Psoas muscle (tissue), 8 donors: ENCODE measurements around the gene RNF175. TPM values are rescaled to one million over a fixed set of nuclear protein-coding genes. Genes with fewer than 3 reads are reported as not detected.

Source experiments
- ATAC-seq, 4 donors: fragments of 200-7000 bp; cut with Tn5 transposase; one replicate each; pipeline ENCODE4 v1.9.1; 2020; ENCODE audit warnings: moderate library complexity in 3 of 4, mild to moderate bottlenecking in 2 of 4
- DNase-seq, 2 donors: peaks; one replicate each; pipeline ENCODE4 v3.0.0-alpha.2; 2020
- H3K27ac ChIP-seq: fragments of 200-600 bp; one replicate; pipeline ENCODE4 v1.8.0; 2022
- H3K27me3 ChIP-seq, 3 donors: fragments of 200-600 bp in 1 of 3; one replicate each; pipeline versions ENCODE4 v1.6.1 to v1.8.0; 2013 to 2022; ENCODE audit warnings: low read length in 2 of 3, mild to moderate bottlenecking in 2 of 3, moderate library complexity in 1 of 3; ENCODE audit not compliant: insufficient read depth in 3 of 3
- H3K36me3 ChIP-seq, 2 donors: fragments of 200-600 bp in 1 of 2; one replicate each; pipeline versions ENCODE4 v1.6.1 to v1.8.0; 2013 to 2022; ENCODE audit warnings: low read depth in 1 of 2, mild to moderate bottlenecking in 1 of 2, moderate library complexity in 1 of 2; ENCODE audit not compliant: insufficient read depth in 1 of 2
- H3K4me1 ChIP-seq: fragments of 200-600 bp; one replicate; pipeline ENCODE4 v1.8.0; 2022
- H3K4me3 ChIP-seq: fragments of 200-600 bp; one replicate; pipeline ENCODE4 v1.8.0; 2022; ENCODE audit warnings: mild to moderate bottlenecking
- H3K9me3 ChIP-seq: fragments of 200-600 bp; one replicate; pipeline ENCODE4 v1.8.0; 2022
- CTCF ChIP-seq: fragments of 200-600 bp; IDR thresholded peaks from one replicate; pipeline ENCODE4 v1.8.0; 2022; ENCODE audit warnings: antibody characterized with exemption
- WGBS, 3 donors: extraction: QIAGEN DNeasy Blood & Tissue Kit; methylation state at CpG; one replicate each; pipeline versions ENCODE4 v1.1.6 to v1.1.7; 2013; 5-methylcytosine and 5-hydroxymethylcytosine counted together
- intact Hi-C, 2 donors: fragments of 100-400 bp; cut with DNase I; formaldehyde crosslinking; loops; one replicate each; pipeline versions ENCODE4 v1.11.0 to v1.14.2; 2022
- polyA plus RNA-seq, 3 donors: library from polyadenylated mRNA; stranded (reverse); fragments of 200-250 nt; gene quantifications; one replicate each; pipeline ENCODE4 v1.2.3, GENCODE V29; 2013
- total RNA-seq, 4 donors: library from RNA; stranded (reverse); fragmentation: NEBNext Ultra II Directional in 2 of 4; extraction: Animal tissue kit (Norgen Biotek cat#: 25700) in 2 of 4; gene quantifications; one replicate each; pipeline versions ENCODE4 v1.2.1 to v1.2.4, GENCODE V29; 2021 to 2023
- donor health status: healthy with polysubstance abuse.
- donor health status: DM: no; HTN: no; CAD: no; lungs with moderate emphysema.
- donor health status: Bipolar disorder and iron deficiency.
- donor health status: healthy.
- donor health status: DM: yes; HTN: yes; CAD: no.
- donor health status: DM: no; HTN: no; CAD: no.
- donor health status: DM: no; HTN: no; CAD: no.
- donor health status: DM: yes; HTN: yes; CAD: no.

RNF175 gene
- total and polyA plus RNA-seq, 7 donors = 0.05 to 0.07 TPM; not detected in 5

DNA sequence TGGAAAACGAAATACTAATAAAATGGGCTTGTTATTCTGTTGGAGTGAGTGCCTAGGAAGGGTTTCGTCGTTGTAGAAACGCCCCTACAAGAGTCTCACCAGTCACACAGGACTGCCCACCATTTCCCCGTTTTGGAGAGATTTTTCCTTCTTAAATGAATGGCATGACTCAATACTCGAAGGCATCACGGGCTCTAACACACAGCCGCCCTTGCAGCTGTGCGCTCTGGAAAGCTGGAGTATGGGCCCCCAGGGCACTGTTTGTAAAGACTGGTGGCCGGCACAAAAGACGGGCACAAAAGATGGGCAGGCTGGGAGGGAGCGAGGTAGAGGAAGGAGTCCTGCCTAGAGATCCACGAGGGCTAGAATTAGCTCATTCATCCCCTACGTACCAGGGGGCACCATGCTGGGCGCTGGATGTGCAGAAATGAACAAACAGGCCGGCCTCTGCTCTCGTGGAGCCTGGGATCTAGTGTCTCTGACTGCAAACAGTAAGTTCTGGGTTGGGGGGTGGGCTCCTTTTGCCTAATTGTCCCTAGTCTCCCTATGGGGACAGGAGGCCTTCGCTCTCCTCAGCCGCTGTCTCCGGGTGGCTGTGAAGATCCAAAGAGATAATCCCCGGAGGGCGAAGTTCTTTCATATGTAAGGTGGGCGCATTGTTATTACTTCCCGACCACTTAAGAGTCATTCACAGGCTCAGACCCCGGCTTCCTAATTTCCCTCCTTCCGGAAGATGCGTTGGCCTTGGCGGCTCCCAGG lies 30.1 kb upstream of the RNF175 start:
- DNase-seq (no peak), ATAC-seq (no peak)
- TF ChIP-seq CTCF = no peak
- Histone ChIP-seq H3K4me3 (no peak overlapping the region), H3K27me3 (peaks cover 0 to 78% (median 32%) of the 10 kb centered on the region in 3 donors), H3K9me3 (no peaks in the 10 kb centered on the region), H3K4me1 (no peaks in the 10 kb centered on the region), H3K36me3 (no peaks in the 10 kb centered on the region), H3K27ac (no peak overlapping the region)
- intact Hi-C loops = loop anchor here in 1 of 2 donors (10.0 kb wide), 1 partner anchor 525 kb away; no protein-coding TSS in a partner anchor
- 50 to 60% (median 52%) methylated on average over 28 of the region's 28 CpGs for WGBS, 3 donors

GRCh38 chr4:153788413-153789276 lies 28.8 kb upstream of the RNF175 start, which contains the start of gene SFRP2:
TSS of gene SFRP2 (minus strand) at chr4:153789083. CDS start at chr4:153788835, 248 bp downstream.
- H3K4me3 ChIP-seq = peak within 1 kb of the TSS; percentile 55
- no peaks in the 10 kb centered on the region for H3K9me3 ChIP-seq
- H3K36me3 ChIP-seq = no peaks in the 10 kb centered on the region
- ATAC-seq (peak in 1 of 4 donors; percentile 30), DNase-seq (peak; percentile 31 to 51)
- WGBS, 3 donors = 1 to 2% (median 1%) methylated on average over 51 to 72 of the region's 72 CpGs
- peaks cover 0 to 68% (median 32%) of the 10 kb centered on the region in 3 donors for H3K27me3 ChIP-seq
- no peak for TF ChIP-seq CTCF
- intact Hi-C loops = loop anchor here in 1 of 2 donors (10.0 kb wide), 1 partner anchor 526 kb away; no protein-coding TSS in a partner anchor
- H3K27ac ChIP-seq = no peak within 1 kb of the TSS
- H3K4me1 ChIP-seq = no peaks in the 10 kb centered on the region

- intact Hi-C loops = loop anchor here in 1 of 2 donors (10.0 kb wide), 1 partner anchor 527 kb away; no protein-coding TSS in a partner anchor
- Histone ChIP-seq H3K27me3 (peaks cover 0 to 62% (median 32%) of the 10 kb centered on the region in 3 donors), H3K27ac (no peak overlapping the region), H3K9me3 (no peaks in the 10 kb centered on the region), H3K4me1 (no peaks in the 10 kb centered on the region), H3K36me3 (no peaks in the 10 kb centered on the region), H3K4me3 (peak overlapping the region; percentile 55)
- DNase-seq (peak in 1 of 2 donors; percentile 18), ATAC-seq (no peak)
- no peak for TF ChIP-seq CTCF
- 15 to 21% (median 20%) methylated on average over 15 of the region's 15 CpGs for WGBS, 3 donors
These were observed 28.2 kb upstream of the RNF175 start for GRCh38 chr4:153788051-153788412.

GRCh38 chr4:153787575-153787974 lies 27.8 kb upstream of the RNF175 start:
- intact Hi-C loops = loop anchor here in 1 of 2 donors (10.0 kb wide), 1 partner anchor 527 kb away; no protein-coding TSS in a partner anchor

More at GRCh38 chr4:153787575-153787974, 27.8 kb upstream of the RNF175 start:
- WGBS, 3 donors = 49 to 54% (median 54%) methylated on average over 5 of the region's 5 CpGs
- H3K4me3 ChIP-seq = no peak overlapping the region
- H3K4me1 ChIP-seq = no peaks in the 10 kb centered on the region
- H3K9me3 ChIP-seq = no peaks in the 10 kb centered on the region
- H3K36me3 ChIP-seq = no peaks in the 10 kb centered on the region
- DNase-seq (no peak), ATAC-seq (no peak)
- peaks cover 0 to 57% (median 29%) of the 10 kb centered on the region in 3 donors for H3K27me3 ChIP-seq
- no peak for TF ChIP-seq CTCF
- H3K27ac ChIP-seq = no peak overlapping the region
